Stomach smooth muscle (tissue), 2 donors: ENCODE data around the gene KLF9.

ENCODE experiments used
- H3K27ac ChIP-seq: one replicate; pipeline ENCODE4 v1.7.0; 2013; ENCODE audit warnings: mild to moderate bottlenecking, low read length, inconsistent platforms
- H3K27me3 ChIP-seq, 2 donors: one replicate each; pipeline ENCODE4 v1.7.0; 2013; ENCODE audit warnings: low read length in 2 of 2; ENCODE audit not compliant: insufficient read depth in 2 of 2, control insufficient read depth in 1 of 2
- H3K36me3 ChIP-seq, 2 donors: one replicate each; pipeline ENCODE4 v1.7.0; 2013; ENCODE audit warnings: low read length in 2 of 2; ENCODE audit not compliant: control insufficient read depth in 2 of 2, insufficient read depth in 2 of 2
- H3K4me1 ChIP-seq: one replicate; pipeline ENCODE4 v1.7.0; 2013; ENCODE audit warnings: low read length; ENCODE audit not compliant: control insufficient read depth, insufficient read depth
- H3K4me3 ChIP-seq, 2 donors: one replicate each; pipeline ENCODE4 v1.7.0; 2013; ENCODE audit warnings: low read length in 2 of 2
- H3K9ac ChIP-seq, 2 donors: one replicate each; pipeline ENCODE4 v1.7.0; 2013; ENCODE audit warnings: low read length in 2 of 2, mild to moderate bottlenecking in 1 of 2
- H3K9me3 ChIP-seq, 2 donors: one replicate each; pipeline ENCODE4 v1.7.0; 2013; ENCODE audit warnings: low read length in 2 of 2; ENCODE audit not compliant: control insufficient read depth in 2 of 2
- donor health status: healthy.
- donor health status: Pancreatic carcinoma.

KLF9 gene

DNA sequence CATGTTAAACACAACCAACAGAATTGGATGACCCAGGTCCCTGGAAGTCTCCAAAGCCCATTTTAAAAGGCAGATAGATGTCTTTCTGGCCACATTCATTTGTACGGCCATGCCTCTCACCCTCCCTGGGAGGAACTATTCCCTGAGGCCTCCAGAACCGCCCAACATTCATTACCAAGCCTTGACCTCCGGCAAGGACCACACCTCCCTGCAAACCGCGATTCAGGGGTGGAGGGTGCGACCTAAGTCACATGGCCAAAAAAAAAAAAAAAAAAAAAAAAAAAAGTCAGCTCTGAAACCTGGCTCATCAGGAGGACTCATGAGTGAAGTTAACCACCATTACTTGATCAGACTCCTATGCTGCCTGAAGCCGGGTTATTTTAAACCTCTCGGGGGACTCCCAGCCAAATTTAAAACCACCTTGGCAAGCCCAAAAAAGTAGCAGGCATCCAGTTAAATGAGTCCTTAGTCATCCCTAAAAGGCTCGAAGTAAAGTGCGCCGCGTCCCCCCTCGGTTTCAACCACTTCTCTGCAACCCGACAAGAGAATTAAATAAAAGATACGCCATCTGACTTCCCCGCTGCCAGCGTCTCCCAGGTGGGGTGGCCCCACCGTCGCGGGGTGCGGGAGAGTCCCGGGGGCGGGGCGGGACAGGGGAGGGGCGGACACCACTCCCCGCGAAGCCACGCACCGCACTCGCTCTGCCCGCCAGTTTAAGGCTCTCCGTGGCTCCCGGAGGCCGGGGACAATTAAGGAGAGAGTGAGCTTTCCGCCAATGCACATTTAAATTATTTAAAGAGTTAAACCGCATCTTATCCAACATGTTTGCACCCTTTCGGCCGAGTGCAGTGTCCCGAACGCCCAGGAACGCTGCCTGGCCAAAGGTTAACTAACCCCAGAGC is 2.3 kb downstream of the KLF9 start:
- Histone ChIP-seq H3K36me3 (no peaks in the 10 kb centered on the region), H3K27ac (peak overlapping the region; percentile 100), H3K4me3 (peak overlapping the region; percentile 97 to 100), H3K9ac (peak overlapping the region; percentile 100), H3K27me3 (no peaks in the 10 kb centered on the region), H3K9me3 (no peaks in the 10 kb centered on the region), H3K4me1 (peaks cover 45% of the 10 kb centered on the region)

DNA sequence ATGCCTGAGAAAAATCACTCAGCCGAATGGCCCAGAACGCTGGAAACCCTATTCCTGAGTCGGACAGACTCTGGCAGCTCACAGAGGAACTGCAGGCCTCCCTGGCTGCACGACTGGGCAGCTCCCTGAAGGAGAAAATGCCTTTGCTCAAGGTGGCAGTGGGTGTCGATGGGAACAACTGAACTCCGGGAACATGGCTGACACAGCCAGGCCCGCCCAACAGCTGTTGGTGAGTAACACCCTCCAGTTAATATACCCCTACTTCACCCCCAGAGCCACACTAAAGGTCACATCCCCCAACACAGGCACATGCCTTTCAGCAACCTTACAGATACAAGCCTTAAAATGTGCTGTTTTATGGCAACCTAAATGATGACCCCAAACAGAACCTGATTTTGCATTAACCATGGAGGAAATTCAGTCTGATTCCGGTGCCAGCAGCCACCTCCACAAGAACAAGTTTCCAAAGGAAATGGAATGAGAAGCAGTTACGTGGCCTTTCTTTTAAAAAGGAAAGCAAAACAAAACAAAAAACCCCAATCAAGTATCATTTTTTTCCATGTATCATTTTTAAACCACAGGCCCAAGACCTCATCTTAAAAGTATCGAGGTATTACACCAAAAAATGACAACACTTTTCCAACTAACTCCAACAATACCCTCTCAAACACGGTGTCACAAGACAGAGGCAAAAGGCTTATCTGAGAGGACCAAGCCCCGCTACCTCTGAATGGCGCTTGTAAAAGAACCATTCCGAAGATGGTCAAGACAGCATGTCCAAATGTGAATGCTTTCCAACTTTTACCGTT is 3.1 kb downstream of the KLF9 start:
- Histone ChIP-seq H3K4me3 (peak overlapping the region; percentile 97 to 100), H3K27ac (peak overlapping the region; percentile 100), H3K36me3 (no peaks in the 10 kb centered on the region), H3K9me3 (no peaks in the 10 kb centered on the region), H3K4me1 (peaks cover 49% of the 10 kb centered on the region), H3K27me3 (no peaks in the 10 kb centered on the region), H3K9ac (peak overlapping the region; percentile 100)

DNA sequence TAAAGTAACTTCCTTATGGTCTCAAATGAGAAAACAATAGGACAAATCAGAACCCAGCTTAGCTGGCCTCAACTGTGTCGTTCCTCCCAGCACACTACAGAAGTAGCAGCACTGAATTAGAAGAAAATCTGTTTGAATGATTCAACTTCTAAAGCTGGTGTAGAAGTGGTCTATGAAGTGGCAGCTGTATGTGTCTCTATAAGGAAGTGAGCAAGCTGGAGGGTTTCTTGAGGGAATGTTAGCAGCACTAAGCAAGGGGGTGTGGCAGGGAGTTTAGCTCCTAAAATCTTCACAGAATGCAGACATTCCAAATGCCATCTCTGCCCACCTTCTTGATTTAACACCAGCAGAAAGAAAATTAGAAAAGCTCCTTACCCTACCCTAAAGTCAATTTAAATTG is 4.1 kb downstream of the KLF9 start:
- Histone ChIP-seq H3K4me1 (peaks cover 52% of the 10 kb centered on the region), H3K9ac (peak overlapping the region; percentile 100), H3K9me3 (no peaks in the 10 kb centered on the region), H3K36me3 (no peaks in the 10 kb centered on the region), H3K27ac (peak overlapping the region; percentile 100), H3K4me3 (peak overlapping the region; percentile 97 to 100), H3K27me3 (no peaks in the 10 kb centered on the region)

DNA sequence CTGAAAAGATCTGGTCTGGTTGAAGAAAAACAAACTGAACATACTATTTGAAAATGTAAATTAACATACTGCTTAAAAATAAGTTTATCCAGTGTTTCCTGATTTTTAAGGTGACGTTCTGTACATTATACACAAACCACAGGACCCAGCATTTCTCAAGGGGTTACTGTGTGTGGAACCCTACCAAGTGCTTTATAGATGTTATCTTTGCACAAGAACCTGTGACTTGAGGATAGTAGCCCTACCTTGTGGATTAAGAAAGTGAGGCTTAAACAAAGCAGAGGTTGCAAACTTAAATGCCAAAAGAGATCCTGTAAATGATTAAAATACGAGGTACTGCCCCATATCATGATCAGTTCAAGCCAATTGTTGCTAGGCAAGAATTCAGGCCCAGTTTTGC is 4.7 kb downstream of the KLF9 start:
- Histone ChIP-seq H3K27ac (peak overlapping the region; percentile 100), H3K27me3 (no peaks in the 10 kb centered on the region), H3K4me1 (peaks cover 48% of the 10 kb centered on the region)

DNA sequence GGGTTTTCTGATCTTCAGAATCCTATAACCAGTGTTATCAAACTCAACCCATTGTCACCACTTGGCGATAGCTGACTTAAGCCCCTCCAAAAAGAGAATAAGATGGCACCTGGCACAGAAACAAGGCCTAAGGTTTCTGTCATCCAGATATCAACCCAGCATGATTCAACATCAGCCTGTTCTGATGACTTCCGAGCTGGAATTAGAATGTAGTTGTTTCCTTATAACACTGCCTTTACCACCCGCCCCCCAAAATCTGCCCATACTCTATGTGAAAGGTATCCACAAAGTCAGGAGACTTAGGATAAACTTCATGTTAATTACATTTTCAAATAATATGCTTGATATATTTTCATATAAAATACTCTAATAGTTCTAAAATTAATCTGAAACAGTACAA is 5.2 kb downstream of the KLF9 start:
- Histone ChIP-seq H3K36me3 (no peaks in the 10 kb centered on the region), H3K4me1 (peaks cover 51% of the 10 kb centered on the region), H3K27ac (peak overlapping the region; percentile 100), H3K9ac (no peak overlapping the region), H3K9me3 (no peaks in the 10 kb centered on the region), H3K4me3 (peak overlapping the region in 1 of 2 donors; percentile 100), H3K27me3 (no peaks in the 10 kb centered on the region)

More for the DNA sequence above, 4.7 kb downstream of the KLF9 start:
- no peaks in the 10 kb centered on the region for H3K9me3 ChIP-seq
- H3K4me3 ChIP-seq: peak overlapping the region; percentile 97 to 100
- H3K9ac ChIP-seq: peak overlapping the region; percentile 100
- no peaks in the 10 kb centered on the region for H3K36me3 ChIP-seq

DNA sequence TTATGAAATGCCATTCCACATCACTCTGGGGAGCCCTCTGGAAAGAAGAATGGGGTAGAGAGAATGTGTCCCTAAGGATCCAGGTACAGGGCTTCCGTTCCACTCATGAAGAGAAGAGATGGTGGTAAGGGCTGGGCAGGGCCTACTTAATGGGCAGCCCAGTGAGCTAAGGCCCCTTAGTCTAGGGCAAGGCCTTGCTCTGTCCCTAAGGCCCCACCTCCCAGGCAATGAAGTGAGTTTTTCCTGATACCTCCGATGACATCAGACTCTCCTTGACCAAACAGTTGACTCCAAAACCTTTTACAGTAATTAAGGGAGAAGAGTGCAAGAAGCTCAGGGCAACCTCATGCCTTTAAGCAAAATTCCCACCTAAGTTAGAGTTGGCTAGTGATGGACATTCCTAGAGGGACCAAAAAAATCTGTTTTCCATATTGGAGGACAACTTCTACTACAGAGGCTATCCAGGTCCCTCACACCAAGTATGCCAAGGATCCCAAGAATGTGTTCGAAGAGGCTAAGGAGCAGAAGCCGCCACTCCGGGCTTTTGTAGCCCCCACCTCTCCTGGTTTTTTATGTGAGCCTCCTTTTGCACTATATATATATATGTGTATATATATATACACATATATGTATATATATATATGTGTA is 5.9 kb downstream of the KLF9 start:
- Histone ChIP-seq H3K9me3 (no peaks in the 10 kb centered on the region), H3K9ac (no peak overlapping the region), H3K4me1 (peaks cover 59% of the 10 kb centered on the region), H3K27me3 (no peaks in the 10 kb centered on the region), H3K27ac (peak overlapping the region; percentile 61), H3K36me3 (no peaks in the 10 kb centered on the region), H3K4me3 (peak overlapping the region; percentile 6 to 58)

DNA sequence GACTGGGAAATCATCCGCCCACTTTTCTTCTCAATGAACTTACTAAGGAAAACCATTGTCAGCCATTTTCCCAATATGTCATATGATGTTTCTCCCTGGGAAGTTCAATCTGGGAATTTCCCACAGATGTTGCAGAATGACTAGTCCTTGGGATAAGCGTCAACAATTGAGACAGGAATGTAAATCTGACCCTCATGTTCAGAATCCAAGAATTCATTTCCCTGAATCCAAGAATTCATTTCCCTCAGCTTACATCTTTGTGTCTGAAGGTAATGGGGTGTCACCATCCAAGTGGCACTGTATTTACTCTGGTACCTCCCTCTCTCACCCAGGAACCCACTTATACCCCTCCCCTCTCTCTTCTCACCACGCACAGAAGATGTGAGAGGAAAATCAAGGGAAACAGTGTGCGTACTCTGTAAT is 7.4 kb downstream of the KLF9 start:
- peak overlapping the region; percentile 2 to 64 for H3K4me3 ChIP-seq
- H3K4me1 ChIP-seq: peaks cover 69% of the 10 kb centered on the region
- peak overlapping the region; percentile 61 for H3K27ac ChIP-seq
- no peaks in the 10 kb centered on the region for H3K36me3 ChIP-seq
- peak overlapping the region in 1 of 2 donors; percentile 38 for H3K9ac ChIP-seq
- no peaks in the 10 kb centered on the region for H3K27me3 ChIP-seq
- no peaks in the 10 kb centered on the region for H3K9me3 ChIP-seq

DNA sequence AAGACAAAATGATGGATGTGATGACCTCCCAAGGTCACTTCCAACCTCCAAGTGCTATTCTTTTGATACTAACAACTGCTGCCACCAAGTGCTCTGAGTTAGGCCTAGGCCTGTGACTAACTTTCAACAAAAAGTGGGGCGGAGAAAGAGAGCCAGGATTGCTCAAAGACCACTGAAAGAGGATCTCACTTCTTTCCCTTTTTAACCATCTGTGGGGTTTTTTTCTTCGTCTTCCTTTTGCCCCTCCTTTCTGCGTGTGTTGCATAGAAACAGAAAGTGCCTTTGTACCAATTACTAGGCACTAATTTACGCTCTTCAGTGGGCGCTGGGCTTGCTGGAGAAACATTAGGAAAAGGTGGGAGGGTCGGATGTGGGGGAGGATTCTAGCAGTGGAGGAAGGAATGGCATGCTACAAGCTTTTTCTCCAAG is 8.0 kb downstream of the KLF9 start:
- Histone ChIP-seq H3K27me3 (no peaks in the 10 kb centered on the region), H3K9me3 (no peaks in the 10 kb centered on the region), H3K9ac (peak overlapping the region in 1 of 2 donors; percentile 23), H3K4me1 (peaks cover 69% of the 10 kb centered on the region), H3K27ac (peak overlapping the region; percentile 49), H3K4me3 (peak overlapping the region; percentile 2 to 44), H3K36me3 (no peaks in the 10 kb centered on the region)

DNA sequence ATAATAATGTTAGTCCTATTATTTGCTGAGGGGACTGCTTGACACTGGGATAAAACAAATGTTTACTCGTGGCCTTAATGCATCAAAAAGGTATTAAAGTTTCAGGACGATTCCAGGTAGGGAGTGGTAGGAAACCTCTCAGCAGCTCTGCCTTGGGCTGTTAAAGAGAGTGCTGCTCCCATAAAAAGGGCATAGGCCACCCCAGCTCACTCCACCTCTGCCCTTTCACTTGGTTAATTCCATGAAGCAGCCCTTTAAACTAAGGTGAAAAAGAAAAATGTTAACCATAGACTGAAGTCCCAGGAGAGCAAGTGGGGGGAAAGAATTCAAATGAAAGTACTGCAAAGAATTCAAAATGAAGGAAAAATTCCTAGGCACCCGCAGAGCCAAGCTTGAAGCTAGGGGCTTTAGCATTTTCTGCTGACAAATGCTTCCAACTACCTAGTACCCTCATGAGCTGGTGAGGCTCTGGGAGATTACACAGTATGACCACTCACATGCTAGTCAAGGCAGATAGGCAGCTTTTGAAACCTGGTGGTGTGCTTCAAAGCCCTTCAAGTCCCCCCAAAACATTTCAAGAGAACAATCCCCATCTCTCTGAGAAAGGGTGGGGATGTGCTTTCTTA is 8.5 kb downstream of the KLF9 start:
- H3K9ac ChIP-seq: peak overlapping the region in 1 of 2 donors; percentile 36
- peak overlapping the region; percentile 8 to 44 for H3K4me3 ChIP-seq
- no peaks in the 10 kb centered on the region for H3K27me3 ChIP-seq
- no peaks in the 10 kb centered on the region for H3K36me3 ChIP-seq
- H3K4me1 ChIP-seq: peaks cover 68% of the 10 kb centered on the region
- H3K27ac ChIP-seq: peak overlapping the region; percentile 49
- no peaks in the 10 kb centered on the region for H3K9me3 ChIP-seq

DNA sequence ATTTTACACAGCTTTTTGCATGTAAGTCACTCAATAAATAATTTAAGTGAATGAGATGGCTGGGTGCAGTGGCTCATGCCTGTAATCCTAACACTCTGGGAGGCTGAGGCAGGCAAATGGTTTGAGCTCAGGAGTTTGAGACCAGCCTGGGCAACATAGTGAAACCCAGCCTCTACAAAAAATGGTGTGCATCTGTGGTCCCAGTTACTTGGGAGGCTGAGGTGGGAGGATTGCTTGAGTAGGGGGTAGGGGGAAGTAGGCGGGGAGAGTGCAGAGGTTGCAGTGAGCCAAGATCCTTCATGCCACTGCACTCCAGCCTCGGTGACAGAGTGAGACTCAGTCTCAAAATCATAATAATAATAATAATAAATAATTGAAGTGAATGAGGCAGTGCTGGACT is 10.2 kb downstream of the KLF9 start:
- no peaks in the 10 kb centered on the region for H3K36me3 ChIP-seq
- H3K27me3 ChIP-seq: no peaks in the 10 kb centered on the region
- H3K4me1 ChIP-seq: peaks cover 70% of the 10 kb centered on the region
- no peak overlapping the region for H3K9ac ChIP-seq
- H3K4me3 ChIP-seq: peak overlapping the region in 1 of 2 donors; percentile 54
- peak overlapping the region; percentile 62 for H3K27ac ChIP-seq
- no peaks in the 10 kb centered on the region for H3K9me3 ChIP-seq
